ENCODE results near the gene ZGLP1. TPM values are rescaled to one million over a fixed set of nuclear protein-coding genes. Genes with fewer than 3 reads are reported as not detected.

ZGLP1 gene
- total RNA-seq, 1 donor from 2014 or later: 6.3 TPM

GRCh38 chr19:10327793-10328192 is 18.2 kb upstream of the ZGLP1 start:
- DNase-seq (ENCODE audit: low spot score): no peak

GRCh38 chr19:10325732-10326131 is 16.1 kb upstream of the ZGLP1 start:
- no peak for DNase-seq (ENCODE audit: low spot score)

- DNase-seq (ENCODE audit: low spot score): no peak
Observed at GRCh38 chr19:10321874-10322835, 12.5 kb upstream of the ZGLP1 start.

- no peak for DNase-seq (ENCODE audit: low spot score)
Observed at GRCh38 chr19:10321417-10321797, 11.8 kb upstream of the ZGLP1 start.

GRCh38 chr19:10320602-10321416 is 11.2 kb upstream of the ZGLP1 start:
- no peak for DNase-seq (ENCODE audit: low spot score)

GRCh38 chr19:10318807-10319682 is 9.4 kb upstream of the ZGLP1 start:
- no peak for DNase-seq (ENCODE audit: low spot score)

GRCh38 chr19:10317857-10318462 is 8.3 kb upstream of the ZGLP1 start:
- no peak for DNase-seq (ENCODE audit: low spot score)

GRCh38 chr19:10317045-10317856 is 7.6 kb upstream of the ZGLP1 start:
- DNase-seq (ENCODE audit: low spot score): no peak

- no peak for DNase-seq (ENCODE audit: low spot score)
Observed at GRCh38 chr19:10316229-10317044, 6.8 kb upstream of the ZGLP1 start.

- peak; percentile 90 for DNase-seq (ENCODE audit: low spot score)
Observed at GRCh38 chr19:10315335-10316214, 6.0 kb upstream of the ZGLP1 start, which contains the start of gene FDX2. TSS of gene FDX2 (minus strand) at chr19:10316015. CDS start at chr19:10315996, 19 bp downstream.

GRCh38 chr19:10306327-10306726 is 3.3 kb downstream of the ZGLP1 start:
- no peak for DNase-seq (ENCODE audit: low spot score)

- no peak for DNase-seq (ENCODE audit: low spot score)
Observed at GRCh38 chr19:10305139-10305806, 4.3 kb downstream of the ZGLP1 start.

GRCh38 chr19:10299545-10300458 is 9.8 kb downstream of the ZGLP1 start:
- no peak for DNase-seq (ENCODE audit: low spot score)

- DNase-seq (ENCODE audit: low spot score): no peak
Observed at GRCh38 chr19:10295847-10296591, 13.6 kb downstream of the ZGLP1 start.

GRCh38 chr19:10295305-10295846 is 14.2 kb downstream of the ZGLP1 start:
- no peak for DNase-seq (ENCODE audit: low spot score)

GRCh38 chr19:10294368-10294697 is 15.3 kb downstream of the ZGLP1 start:
- no peak for DNase-seq (ENCODE audit: low spot score)
